HG03378 (cell line): ENCODE results near the gene GPC3.

Source experiments
- ATAC-seq: cut with Tn5 transposase; IDR thresholded peaks from one replicate; pipeline ENCODE4 v1.9.1; 2021; ENCODE audit warnings: mild to moderate bottlenecking, moderate library complexity; ENCODE audit not compliant: unreplicated experiment

GPC3 gene

GRCh38 chrX:133971586-133971985, 13.8 kb downstream of the GPC3 start:
- no peak for ATAC-seq

GRCh38 chrX:133970076-133970475, 15.3 kb downstream of the GPC3 start:
- ATAC-seq, result no peak

GRCh38 chrX:133969191-133969590, 16.2 kb downstream of the GPC3 start:
- no peak for ATAC-seq

- ATAC-seq, result no peak
These were observed 17.3 kb downstream of the GPC3 start for GRCh38 chrX:133968109-133968508.

GRCh38 chrX:133966199-133966598, 19.2 kb downstream of the GPC3 start:
- no peak for ATAC-seq

- ATAC-seq, result no peak
These were observed 20.1 kb downstream of the GPC3 start for GRCh38 chrX:133965321-133965720.

GRCh38 chrX:133961046-133961445, 24.3 kb downstream of the GPC3 start:
- no peak for ATAC-seq

GRCh38 chrX:133959972-133960371, 25.4 kb downstream of the GPC3 start:
- ATAC-seq, result no peak

GRCh38 chrX:133958997-133959688, 26.3 kb downstream of the GPC3 start:
- ATAC-seq, result no peak

GRCh38 chrX:133956570-133957340, 28.6 kb downstream of the GPC3 start:
- ATAC-seq, result no peak

- ATAC-seq, result no peak
These were observed 31.5 kb downstream of the GPC3 start for GRCh38 chrX:133953785-133954355.

GRCh38 chrX:133953078-133953477, 32.3 kb downstream of the GPC3 start:
- ATAC-seq, result no peak

GRCh38 chrX:133951098-133951497, 34.3 kb downstream of the GPC3 start:
- ATAC-seq, result no peak

- no peak for ATAC-seq
These were observed 35.2 kb downstream of the GPC3 start for GRCh38 chrX:133950214-133950613.

GRCh38 chrX:133948895-133949294, 36.5 kb downstream of the GPC3 start:
- ATAC-seq, result no peak

- no peak for ATAC-seq
These were observed 37.4 kb downstream of the GPC3 start for GRCh38 chrX:133947996-133948395.

GRCh38 chrX:133947022-133947421, 38.4 kb downstream of the GPC3 start:
- ATAC-seq, result no peak

- no peak for ATAC-seq
These were observed 41.9 kb downstream of the GPC3 start for GRCh38 chrX:133943507-133943906.

- no peak for ATAC-seq
These were observed 45.6 kb downstream of the GPC3 start for GRCh38 chrX:133939655-133940302.

- no peak for ATAC-seq
These were observed 46.9 kb downstream of the GPC3 start for GRCh38 chrX:133938530-133938929.

GRCh38 chrX:133937022-133937421, 48.4 kb downstream of the GPC3 start:
- no peak for ATAC-seq

- no peak for ATAC-seq
These were observed 50.3 kb downstream of the GPC3 start for GRCh38 chrX:133935076-133935475.
